GM18517 (cell line): ENCODE results near the gene RNF17.

Experiments used
- ATAC-seq: cut with Tn5 transposase; IDR thresholded peaks from one replicate; pipeline ENCODE4 v1.9.1; 2021; ENCODE audit warnings: mild to moderate bottlenecking, moderate library complexity; ENCODE audit not compliant: unreplicated experiment

Gene RNF17

GRCh38 chr13:24894972-24895300 lies 131.0 kb downstream of the RNF17 start:
- no peak for ATAC-seq

GRCh38 chr13:24896061-24896460 lies 132.1 kb downstream of the RNF17 start:
- no peak for ATAC-seq

GRCh38 chr13:24897293-24897692 lies 133.3 kb downstream of the RNF17 start:
- ATAC-seq: no peak

GRCh38 chr13:24899601-24900000 lies 135.6 kb downstream of the RNF17 start:
- ATAC-seq: no peak

- ATAC-seq: peak; percentile 78
Measured at GRCh38 chr13:24900507-24900906, 136.5 kb downstream of the RNF17 start.

- no peak for ATAC-seq
Measured at GRCh38 chr13:24905242-24905641, 141.3 kb downstream of the RNF17 start.

- ATAC-seq: no peak
Measured at GRCh38 chr13:24906268-24906667, 142.3 kb downstream of the RNF17 start.

GRCh38 chr13:24910502-24911132 lies 146.6 kb downstream of the RNF17 start:
- no peak for ATAC-seq

- no peak for ATAC-seq
Measured at GRCh38 chr13:24911133-24911908, 147.4 kb downstream of the RNF17 start.

- no peak for ATAC-seq
Measured at GRCh38 chr13:24916464-24916863, 152.5 kb downstream of the RNF17 start.

GRCh38 chr13:24921003-24921402 lies 157.0 kb downstream of the RNF17 start:
- no peak for ATAC-seq

- ATAC-seq: no peak
Measured at GRCh38 chr13:24921881-24922280, 157.9 kb downstream of the RNF17 start.

GRCh38 chr13:24922387-24922744 lies 158.4 kb downstream of the RNF17 start:
- ATAC-seq: peak; percentile 31

GRCh38 chr13:24922745-24923591 lies 159.0 kb downstream of the RNF17 start:
- peak; percentile 84 for ATAC-seq

- no peak for ATAC-seq
Measured at GRCh38 chr13:24925318-24926231, 161.6 kb downstream of the RNF17 start.

GRCh38 chr13:24927810-24928404 lies 163.9 kb downstream of the RNF17 start:
- ATAC-seq: no peak

- ATAC-seq: no peak
Measured at GRCh38 chr13:24929196-24929595, 165.2 kb downstream of the RNF17 start.
